ENCODE results near the gene CCNH. TPM values are rescaled to one million over a fixed set of nuclear protein-coding genes. Genes with fewer than 3 reads are reported as not detected.

The CCNH gene
- total RNA-seq (ENCODE audit: low replicate concordance): 63.5 and 63.9 TPM in 2 replicates

GRCh38 chr5:87412630-87413342, at the start of gene CCNH:
Gene CCNH (minus strand): TSS chr5:87412930. CDS start chr5:87412794, 136 bp downstream.

Other genes with a start within 250 kb of the CCNH start
- 22.9 and 33.6 TPM in 2 replicates for gene RASA1, start 145.0 kb downstream of the CCNH start, total RNA-seq (ENCODE audit: low replicate concordance)